Endodermal cell (in vitro differentiated cells): Measurements from ENCODE around the gene GABBR1. TPM values are rescaled to one million over a fixed set of nuclear protein-coding genes. Genes with fewer than 3 reads are reported as not detected.
A peak's percentile ranks its signal among the peaks of the same experiment; 100 is the strongest.

Source experiments
- DNase-seq: peaks from one replicate; pipeline ENCODE4 v3.0.0-alpha.2; 2017
- H3K27ac ChIP-seq: 2 replicates; pipeline ENCODE4 v1.5.1; 2013; ENCODE audit warnings: mild to moderate bottlenecking, low read depth, low read length, moderate library complexity
- H3K27me3 ChIP-seq: 2 replicates; pipeline ENCODE4 v1.6.1; 2013; ENCODE audit warnings: mild to moderate bottlenecking, low read length, moderate library complexity; ENCODE audit not compliant: insufficient read depth, control insufficient read depth, poor library complexity, severe bottlenecking
- H3K36me3 ChIP-seq: 2 replicates; pipeline ENCODE4 v1.7.0; 2013; ENCODE audit warnings: mild to moderate bottlenecking, low read length, moderate library complexity; ENCODE audit not compliant: control insufficient read depth, insufficient read depth
- H3K4me1 ChIP-seq: one replicate; pipeline ENCODE4 v1.7.0; 2013; ENCODE audit warnings: low read length; ENCODE audit not compliant: control insufficient read depth, insufficient read depth
- H3K4me3 ChIP-seq: 2 replicates; pipeline ENCODE4 v1.5.1; 2013; ENCODE audit warnings: mild to moderate bottlenecking, low read length, moderate library complexity
- H3K9ac ChIP-seq: 2 replicates; pipeline ENCODE4 v1.6.1; 2013; ENCODE audit warnings: mild to moderate bottlenecking, low read length, moderate library complexity; ENCODE audit not compliant: poor library complexity, severe bottlenecking; ENCODE audit errors: extremely low read depth
- H3K9me3 ChIP-seq: 2 replicates; pipeline ENCODE4 v1.6.1; 2013; ENCODE audit warnings: mild to moderate bottlenecking, low read length, moderate library complexity; ENCODE audit not compliant: control insufficient read depth
- H3K27ac Mint-ChIP-seq: 2 replicates; pipeline ENCODE4 v1.8.0; 2020; ENCODE audit warnings: mixed read lengths
- H3K27me3 Mint-ChIP-seq: 2 replicates; pipeline ENCODE4 v1.8.0; 2021; ENCODE audit warnings: mild to moderate bottlenecking, mixed read lengths; ENCODE audit not compliant: insufficient read depth
- H3K36me3 Mint-ChIP-seq: 2 replicates; pipeline ENCODE4 v1.8.0; 2020; ENCODE audit warnings: low read depth, mixed read lengths
- H3K4me1 Mint-ChIP-seq: 2 replicates; pipeline ENCODE4 v1.8.0; 2020; ENCODE audit warnings: mixed read lengths
- H3K4me3 Mint-ChIP-seq: 2 replicates; pipeline ENCODE4 v1.8.0; 2020; ENCODE audit warnings: mild to moderate bottlenecking, moderate library complexity, mixed read lengths
- H3K9me3 Mint-ChIP-seq: 2 replicates; pipeline ENCODE4 v1.8.0; 2020; ENCODE audit warnings: mild to moderate bottlenecking, mixed read lengths
- CTCF ChIP-seq: fragments of 200-600 bp; sonication (generic); conservative IDR thresholded peaks from 2 replicates; pipeline ENCODE4 v1.5.0; 2021; ENCODE audit warnings: antibody characterized with exemption, mild to moderate bottlenecking
- WGBS, 2 experiments: methylation state at CpG; one replicate each; pipeline versions ENCODE4 v1.1.5 to v1.1.7; 2013; ENCODE audit warnings: missing lambda C conversion rate in 2 of 2, mixed read lengths in 1 of 2; ENCODE audit not compliant: insufficient coverage in 1 of 2, insufficient read length in 1 of 2; 5-methylcytosine and 5-hydroxymethylcytosine counted together
- total RNA-seq, 2 donors: library from RNA; stranded (reverse); fragmentation: NEBNext Ultra II Directional in 1 of 2; extraction: Animal tissue kit (Norgen Biotek cat#: 25700) in 1 of 2; gene quantifications; 2 replicates in 1 of 2; 3 replicates in 1 of 2; pipeline ENCODE4 v1.2.1, GENCODE V29; 2021

GABBR1 gene
- total RNA-seq, 2 donors from 2014 or later: 81.8 to 99.1 TPM

- no peak overlapping the region for H3K4me3 Mint-ChIP-seq
- Histone ChIP-seq H3K36me3 (no peaks in the 10 kb centered on the region), H3K4me3 (no peak overlapping the region), H3K9ac (no peak overlapping the region), H3K27ac (no peak overlapping the region), H3K27me3 (no peaks in the 10 kb centered on the region), H3K9me3 (no peaks in the 10 kb centered on the region), H3K4me1 (no peaks in the 10 kb centered on the region)
- no peaks in the 10 kb centered on the region for H3K27me3 Mint-ChIP-seq
- no peak for DNase-seq
- H3K27ac Mint-ChIP-seq: no peak overlapping the region
- no peaks in the 10 kb centered on the region for H3K36me3 Mint-ChIP-seq
- no peak for TF ChIP-seq CTCF
- H3K4me1 Mint-ChIP-seq: no peaks in the 10 kb centered on the region
- H3K9me3 Mint-ChIP-seq: no peaks in the 10 kb centered on the region
- 81 to 83% methylated on average over 4 of the region's 4 CpGs for WGBS, 2 experiments
Measured at GRCh38 chr6:29593199-29593855, 39.7 kb downstream of the GABBR1 start.

GRCh38 chr6:29591677-29592076 lies 41.3 kb downstream of the GABBR1 start:
- Mint-ChIP-seq H3K27ac (no peak overlapping the region), H3K36me3 (no peaks in the 10 kb centered on the region), H3K27me3 (no peaks in the 10 kb centered on the region), H3K4me3 (no peak overlapping the region), H3K9me3 (no peaks in the 10 kb centered on the region), H3K4me1 (peaks cover 9% of the 10 kb centered on the region)
- TF ChIP-seq CTCF: no peak
- no peaks in the 10 kb centered on the region for H3K36me3 ChIP-seq
- 89 to 97% methylated on average over 2 of the region's 2 CpGs for WGBS, 2 experiments
- DNase-seq: peak; percentile 24
- H3K9ac ChIP-seq: no peak overlapping the region
- no peak overlapping the region for H3K4me3 ChIP-seq
- no peaks in the 10 kb centered on the region for H3K27me3 ChIP-seq
- H3K9me3 ChIP-seq: no peaks in the 10 kb centered on the region
- H3K27ac ChIP-seq: no peak overlapping the region
- H3K4me1 ChIP-seq: no peaks in the 10 kb centered on the region

GRCh38 chr6:29590218-29590808 lies 42.7 kb downstream of the GABBR1 start:
- Histone ChIP-seq H3K27me3 (no peaks in the 10 kb centered on the region), H3K27ac (no peak overlapping the region), H3K4me3 (no peak overlapping the region), H3K9me3 (no peaks in the 10 kb centered on the region), H3K9ac (no peak overlapping the region), H3K4me1 (no peaks in the 10 kb centered on the region), H3K36me3 (no peaks in the 10 kb centered on the region)
- DNase-seq: no peak
- H3K4me3 Mint-ChIP-seq: no peak overlapping the region
- H3K4me1 Mint-ChIP-seq: peaks cover 9% of the 10 kb centered on the region
- TF ChIP-seq CTCF: no peak
- no peak overlapping the region for H3K27ac Mint-ChIP-seq
- 97% methylated on average over 3 to 4 of the region's 4 CpGs for WGBS, 2 experiments
- H3K36me3 Mint-ChIP-seq: no peaks in the 10 kb centered on the region
- no peaks in the 10 kb centered on the region for H3K9me3 Mint-ChIP-seq
- no peaks in the 10 kb centered on the region for H3K27me3 Mint-ChIP-seq
